GM21825 (cell line): ENCODE data around the gene CLGN.
"Not testable (repeated sequence)": the region's sequence is repeated elsewhere in the genome, so short reads cannot be mapped to it uniquely, and the experiment has no call there.

ENCODE experiments used
- ATAC-seq: cut with Tn5 transposase; IDR thresholded peaks from one replicate; pipeline ENCODE4 v1.9.1; 2021; ENCODE audit warnings: mild to moderate bottlenecking, moderate library complexity; ENCODE audit not compliant: unreplicated experiment

Gene CLGN, protein sequence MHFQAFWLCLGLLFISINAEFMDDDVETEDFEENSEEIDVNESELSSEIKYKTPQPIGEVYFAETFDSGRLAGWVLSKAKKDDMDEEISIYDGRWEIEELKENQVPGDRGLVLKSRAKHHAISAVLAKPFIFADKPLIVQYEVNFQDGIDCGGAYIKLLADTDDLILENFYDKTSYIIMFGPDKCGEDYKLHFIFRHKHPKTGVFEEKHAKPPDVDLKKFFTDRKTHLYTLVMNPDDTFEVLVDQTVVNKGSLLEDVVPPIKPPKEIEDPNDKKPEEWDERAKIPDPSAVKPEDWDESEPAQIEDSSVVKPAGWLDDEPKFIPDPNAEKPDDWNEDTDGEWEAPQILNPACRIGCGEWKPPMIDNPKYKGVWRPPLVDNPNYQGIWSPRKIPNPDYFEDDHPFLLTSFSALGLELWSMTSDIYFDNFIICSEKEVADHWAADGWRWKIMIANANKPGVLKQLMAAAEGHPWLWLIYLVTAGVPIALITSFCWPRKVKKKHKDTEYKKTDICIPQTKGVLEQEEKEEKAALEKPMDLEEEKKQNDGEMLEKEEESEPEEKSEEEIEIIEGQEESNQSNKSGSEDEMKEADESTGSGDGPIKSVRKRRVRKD

DNA sequence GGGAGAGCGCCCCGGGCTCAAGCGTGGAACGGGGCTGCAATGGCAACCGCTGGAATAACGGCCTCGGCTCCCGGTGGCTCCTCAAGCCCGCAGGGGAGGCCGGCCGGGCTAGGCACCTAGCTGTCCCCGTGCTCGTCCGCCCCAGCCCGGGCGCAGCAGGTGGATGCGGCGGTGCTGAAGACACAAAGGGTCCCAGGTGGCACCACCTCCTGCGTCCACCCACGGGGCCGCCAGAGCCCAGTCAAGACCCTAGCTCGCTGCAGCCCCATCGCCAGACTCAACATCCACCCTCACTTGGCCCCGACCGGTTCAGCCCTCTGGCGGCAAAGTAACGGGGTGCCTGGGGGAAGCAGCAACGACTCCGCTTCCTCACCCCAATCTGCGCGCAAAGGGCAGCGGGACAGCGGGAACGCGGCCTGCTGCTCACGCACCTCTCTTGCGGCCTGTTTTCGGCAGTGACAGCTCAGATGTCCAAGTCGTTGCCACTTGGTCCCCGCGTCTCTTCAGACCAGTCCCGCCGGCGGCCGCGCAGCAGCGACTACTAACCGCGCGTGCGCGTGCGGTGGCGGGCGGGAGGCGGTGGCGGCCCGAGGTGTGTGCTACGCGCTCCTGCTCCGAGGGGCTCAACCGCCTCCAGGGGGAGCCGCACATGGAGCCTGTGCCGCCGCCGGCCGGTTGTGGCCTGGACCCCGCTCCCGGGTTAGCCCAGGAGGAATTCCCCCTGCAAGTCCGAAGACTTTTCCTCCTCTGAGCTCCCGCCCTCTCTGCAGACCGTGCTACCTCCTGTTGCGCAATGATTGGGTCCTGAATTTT is at the start of gene CLGN:
Gene CLGN (minus strand): TSS at position 543 of the 813 bp plus-strand sequence. CDS start 14,570 bp downstream, outside the sequence.
- ATAC-seq = peak; percentile 88

GRCh38 chr4:140472156-140472555 is 44.7 kb upstream of the CLGN start:
- no peak for ATAC-seq

GRCh38 chr4:140469791-140470733 is 42.6 kb upstream of the CLGN start:
- no peak for ATAC-seq

- ATAC-seq = no peak
Measured at GRCh38 chr4:140466146-140466545, 38.7 kb upstream of the CLGN start.

GRCh38 chr4:140463614-140464013 is 36.2 kb upstream of the CLGN start:
- ATAC-seq = no peak

DNA sequence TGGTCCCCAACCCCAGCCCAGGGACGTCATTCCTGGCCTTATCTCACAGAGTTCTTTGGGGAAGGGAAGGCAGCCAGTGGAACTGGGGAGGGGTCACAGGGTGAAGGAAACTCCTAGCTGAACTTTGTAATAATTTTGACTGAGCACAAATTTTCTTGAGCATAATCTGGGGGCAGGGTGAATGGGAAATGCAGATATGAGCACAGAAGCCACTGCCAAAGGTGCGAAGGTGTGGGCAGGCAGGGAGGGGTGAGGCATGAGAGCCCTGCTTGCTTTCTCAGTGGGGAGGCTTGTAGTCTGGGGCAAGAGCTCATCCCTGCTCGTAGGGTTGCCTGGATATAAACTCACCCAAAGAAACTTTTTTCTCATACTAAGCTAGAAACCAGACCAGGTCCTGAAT is 35.7 kb upstream of the CLGN start:
- no peak for ATAC-seq

GRCh38 chr4:140450352-140450751 is 22.9 kb upstream of the CLGN start:
- no peak for ATAC-seq

DNA sequence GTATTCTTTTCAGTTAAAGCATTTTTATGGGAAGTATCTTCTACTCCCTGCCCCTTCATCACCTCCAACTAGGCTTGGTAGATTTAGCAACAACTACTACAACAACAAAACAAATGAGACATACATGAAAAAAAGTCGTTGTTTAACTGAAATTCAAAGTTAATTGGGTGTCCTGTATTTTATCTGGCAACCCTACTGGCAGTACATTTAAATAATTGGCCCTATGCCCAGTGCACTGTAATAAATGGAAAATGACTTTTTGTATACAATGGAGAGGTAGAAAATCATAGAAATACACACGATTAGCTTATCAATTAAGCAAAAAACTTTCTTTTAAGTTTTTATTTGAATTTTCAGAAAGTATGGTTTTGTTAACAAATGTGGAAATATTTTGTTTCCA is 21.4 kb upstream of the CLGN start:
- no peak for ATAC-seq

DNA sequence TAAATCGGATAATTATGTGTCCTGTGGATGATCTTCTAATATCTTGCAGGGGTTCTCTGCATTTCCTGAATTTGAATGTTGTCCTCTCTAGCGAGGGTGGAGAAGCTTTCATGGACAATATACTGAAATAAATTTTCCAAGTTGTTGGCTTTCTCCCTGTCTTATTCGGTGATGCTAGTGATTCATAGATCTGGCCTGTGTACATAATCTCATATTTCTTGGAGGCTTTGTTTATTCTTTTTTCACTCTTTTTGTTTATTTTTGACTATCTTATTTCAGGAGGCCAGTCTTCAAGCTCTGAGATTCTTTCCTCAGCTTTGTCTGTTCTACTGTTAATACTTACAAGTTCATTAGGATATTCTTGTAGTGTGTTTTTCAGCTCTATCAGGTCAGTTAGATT is 20.7 kb upstream of the CLGN start:
- no peak for ATAC-seq

DNA sequence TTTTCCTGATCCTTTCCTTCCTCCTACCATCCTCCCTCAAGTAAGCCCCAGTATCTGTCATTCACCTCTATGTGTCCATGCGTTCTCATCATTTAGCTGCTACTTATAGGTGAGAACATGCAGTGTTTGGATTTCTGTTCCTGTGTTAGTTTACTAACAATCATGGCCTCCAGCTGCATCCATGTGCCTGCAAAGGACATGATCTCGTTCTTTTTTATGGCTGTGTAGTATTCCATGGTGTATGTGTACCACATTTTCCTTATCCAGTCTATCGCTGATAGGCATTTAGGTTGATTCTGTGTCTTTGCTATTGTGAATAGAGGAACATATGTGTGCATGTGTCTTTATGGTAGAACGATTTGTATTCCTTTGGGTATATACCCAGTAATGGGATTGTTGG is 16.9 kb upstream of the CLGN start:
- ATAC-seq = not testable (repeated sequence)

DNA sequence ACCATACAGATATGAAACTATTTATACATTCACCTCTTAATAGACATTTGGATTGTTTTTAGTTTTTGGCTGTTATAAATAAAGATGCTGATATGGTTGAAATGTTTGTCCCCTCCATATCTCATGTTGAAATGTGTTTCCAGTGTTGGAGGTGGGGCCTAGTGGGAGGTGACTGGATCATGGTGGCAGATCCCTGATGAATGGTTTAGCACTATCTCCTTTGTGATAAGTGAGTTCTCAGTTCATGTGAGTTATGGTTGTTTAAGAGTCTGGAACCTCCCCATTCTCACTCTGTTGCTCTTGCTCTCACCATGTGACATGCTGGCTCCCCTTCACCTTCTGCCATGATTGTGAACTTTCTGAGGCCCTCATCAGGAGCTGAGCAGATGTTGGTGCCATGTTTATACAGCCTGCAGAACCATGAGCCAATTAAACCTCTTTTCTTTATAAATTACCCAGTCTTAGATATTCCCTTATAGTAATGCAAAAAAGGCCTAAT is 12.2 kb upstream of the CLGN start:
- ATAC-seq = no peak

- ATAC-seq = no peak
Measured at GRCh38 chr4:140427919-140428471, 547 bp upstream of the CLGN start.

DNA sequence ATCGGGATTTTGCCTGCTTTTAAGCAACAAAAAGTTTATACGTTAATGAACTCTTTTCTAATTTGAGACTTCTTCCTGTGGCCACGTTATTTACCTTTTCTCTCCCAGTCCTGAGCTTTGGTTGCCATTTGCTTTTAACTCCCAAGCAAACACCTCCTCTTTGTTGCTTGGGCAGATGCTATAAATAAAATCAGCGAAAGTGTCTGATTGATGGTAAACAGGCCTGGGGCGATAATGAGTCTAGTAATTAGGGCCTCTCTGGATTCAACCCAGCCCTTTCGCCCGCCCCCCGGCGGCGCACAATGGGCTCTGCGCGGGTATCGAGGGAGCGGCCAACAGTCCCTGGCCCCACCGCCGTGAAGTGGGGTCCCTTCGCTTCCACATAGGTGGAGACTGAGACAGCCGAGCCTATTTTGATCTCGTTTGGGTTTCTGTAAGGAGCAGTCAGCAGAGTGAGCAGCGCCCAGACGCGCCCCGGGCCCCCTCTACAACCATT is 790 bp downstream of the CLGN start:
- peak; percentile 15 for ATAC-seq

- no peak for ATAC-seq
Measured at GRCh38 chr4:140423106-140423505, 4.3 kb downstream of the CLGN start.

- not testable (repeated sequence) for ATAC-seq
Measured at GRCh38 chr4:140413130-140413969, 14.1 kb downstream of the CLGN start.

- no peak for ATAC-seq
Measured at GRCh38 chr4:140408974-140409373, 18.5 kb downstream of the CLGN start.

- ATAC-seq = no peak
Measured at GRCh38 chr4:140406292-140406691, 21.2 kb downstream of the CLGN start.

GRCh38 chr4:140400111-140400510 is 27.3 kb downstream of the CLGN start:
- ATAC-seq = no peak

- ATAC-seq = no peak
Measured at GRCh38 chr4:140395668-140396067, 31.8 kb downstream of the CLGN start.
